ENCODE measurements around the gene UNC13B. TPM values are rescaled to one million over a fixed set of nuclear protein-coding genes. Genes with fewer than 3 reads are reported as not detected.

UNC13B gene
- total and polyA plus RNA-seq, 2 experiments from 2014 or later: 8.7 to 52.1 TPM

- TF ChIP-seq CREB1 (CRISPR knock-in tag; IDR thresholded peaks at IDR 0.05; ENCODE audit: low read depth): no peak
- no peak for TF ChIP-seq NANOG (IDR thresholded peaks at IDR 0.05; ENCODE audit: borderline replicate concordance)
- Histone ChIP-seq H3K79me2 (replicated peaks; ENCODE audit: insufficient read depth) (no peaks in the 10 kb centered on the region), H3K4me3 (no peak overlapping the region), H3F3A (replicated peaks; ENCODE audit: low read depth) (no peaks in the 10 kb centered on the region), H3K9me2 (ENCODE audit: insufficient read depth) (peaks cover 3% of the 10 kb centered on the region; the same call in 1 of the 2 replicates), H3K36me3 (ENCODE audit: insufficient read depth) (no peaks in the 10 kb centered on the region), H3K27ac (ENCODE audit: low read depth) (no peak overlapping the region), H3K4me1 (ENCODE audit: insufficient read depth) (no peaks in the 10 kb centered on the region), H3K4me2 (no peak overlapping the region), H4K20me1 (replicated peaks; ENCODE audit: insufficient read depth) (peaks cover 7% of the 10 kb centered on the region; the same call in 1 of the 2 replicates), H2AFZ (no peak overlapping the region), H3K27me3 (ENCODE audit: insufficient read depth) (no peaks in the 10 kb centered on the region)
- no peak overlapping the region for H3K4me3 Mint-ChIP-seq
- H3K9me3 Mint-ChIP-seq: no peaks in the 10 kb centered on the region
- H3K4me1 Mint-ChIP-seq: no peaks in the 10 kb centered on the region
- H3K27ac Mint-ChIP-seq: no peak overlapping the region
- no peak for ATAC-seq
- H3K36me3 Mint-ChIP-seq (ENCODE audit: low read depth): peaks cover 3% of the 10 kb centered on the region; the same call in 1 of the 3 replicates
- H3K27me3 Mint-ChIP-seq (ENCODE audit: insufficient read depth, low read depth, poor library complexity): no peaks in the 10 kb centered on the region
- DNase-seq (ENCODE audit: low spot score): no peak
These were observed 150.3 kb downstream of the UNC13B start for GRCh38 chr9:35311891-35312639.

- H3K27ac ChIP-seq (ENCODE audit: low read depth): no peak overlapping the region
- H3K9me2 ChIP-seq (ENCODE audit: insufficient read depth): peaks cover 3% of the 10 kb centered on the region; the same call in 1 of the 2 replicates
- no peak overlapping the region for H3K4me2 ChIP-seq
- H2AFZ ChIP-seq: no peak overlapping the region
- no peaks in the 10 kb centered on the region for H3K36me3 ChIP-seq (ENCODE audit: insufficient read depth)
- no peak overlapping the region for H3K4me3 ChIP-seq
- ATAC-seq (no peak), DNase-seq (ENCODE audit: low spot score) (no peak)
- Mint-ChIP-seq H3K27me3 (ENCODE audit: insufficient read depth, low read depth, poor library complexity) (no peaks in the 10 kb centered on the region), H3K4me3 (no peak overlapping the region), H3K36me3 (ENCODE audit: low read depth) (peaks cover 9% of the 10 kb centered on the region; the same call in 2 of the 3 replicates), H3K27ac (no peak overlapping the region), H3K9me3 (peaks cover 4% of the 10 kb centered on the region; the same call in 2 of the 3 replicates), H3K4me1 (no peaks in the 10 kb centered on the region)
- H4K20me1 ChIP-seq (replicated peaks; ENCODE audit: insufficient read depth): peaks cover 7% of the 10 kb centered on the region; the same call in 1 of the 2 replicates
- no peaks in the 10 kb centered on the region for H3K79me2 ChIP-seq (replicated peaks; ENCODE audit: insufficient read depth)
- no peaks in the 10 kb centered on the region for H3K4me1 ChIP-seq (ENCODE audit: insufficient read depth)
- no peaks in the 10 kb centered on the region for H3F3A ChIP-seq (replicated peaks; ENCODE audit: low read depth)
- no peaks in the 10 kb centered on the region for H3K27me3 ChIP-seq (ENCODE audit: insufficient read depth)
- no peak for TF ChIP-seq ETS1 (IDR thresholded peaks at IDR 0.05)
- no peak for TF ChIP-seq POLR2AphosphoS5 (IDR thresholded peaks at IDR 0.05; ENCODE audit: low read depth)
- TF ChIP-seq JUNB (IDR thresholded peaks at IDR 0.05; ENCODE audit: unreplicated experiment): no peak
- TF ChIP-seq REST (IDR thresholded peaks at IDR 0.05; ENCODE audit: unreplicated experiment): no peak
- no peak for TF ChIP-seq ZNF114 (CRISPR knock-in tag; IDR thresholded peaks at IDR 0.05)
- TF ChIP-seq ZNF462 (CRISPR knock-in tag; IDR thresholded peaks at IDR 0.05): no peak
- TF ChIP-seq ZNF331 (CRISPR knock-in tag; IDR thresholded peaks at IDR 0.05; ENCODE audit: low read depth): no peak
- no peak for TF ChIP-seq EZH2phosphoT487 (IDR thresholded peaks at IDR 0.05; ENCODE audit: unreplicated experiment)
- TF ChIP-seq EZH2 (IDR thresholded peaks at IDR 0.05; ENCODE audit: low read depth, unreplicated experiment): no peak
These were observed 151.7 kb downstream of the UNC13B start for GRCh38 chr9:35313460-35313859.
